Measurements from ENCODE around the gene FAM13A. TPM values are rescaled to one million over a fixed set of nuclear protein-coding genes. Genes with fewer than 3 reads are reported as not detected.
"Not testable (repeated sequence)": the region's sequence is repeated elsewhere in the genome, so short reads cannot be mapped to it uniquely, and the experiment has no call there.

The FAM13A gene
- total and polyA plus RNA-seq, 10 of the 15 experiments (the other 5 are each of a cell fraction or from before 2014, with no cell fraction given): 0.05 to 1.8 (median 0.27) TPM; not detected in 1

DNA sequence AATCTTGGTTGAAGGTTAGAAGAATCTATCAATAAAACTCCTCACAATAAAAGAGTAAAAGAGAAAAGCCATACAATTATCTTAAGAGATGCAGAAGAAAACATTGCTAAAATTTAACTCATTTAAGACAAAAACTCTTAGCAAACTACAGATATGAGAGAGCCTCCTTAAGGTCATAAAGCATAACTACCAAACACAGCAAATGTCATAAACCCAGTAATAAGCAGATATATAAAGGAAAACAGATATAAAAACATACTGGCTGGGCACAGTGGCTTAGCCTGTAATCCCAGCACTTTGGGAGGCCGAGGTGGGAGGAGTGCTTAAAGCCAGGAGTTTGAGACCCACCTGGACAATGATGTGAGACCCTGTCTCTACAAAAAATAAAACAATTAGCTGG lies 165.3 kb downstream of the FAM13A start (continued):
- TF ChIP-seq ZBTB33 (IDR thresholded peaks at IDR 0.05): no peak
- TF ChIP-seq POLR2AphosphoS2 (IDR thresholded peaks at IDR 0.05; ENCODE audit: low read depth, low read length): no peak
- TF ChIP-seq ZNF217 (IDR thresholded peaks at IDR 0.05): no peak
- TF ChIP-seq, protein P1, sequence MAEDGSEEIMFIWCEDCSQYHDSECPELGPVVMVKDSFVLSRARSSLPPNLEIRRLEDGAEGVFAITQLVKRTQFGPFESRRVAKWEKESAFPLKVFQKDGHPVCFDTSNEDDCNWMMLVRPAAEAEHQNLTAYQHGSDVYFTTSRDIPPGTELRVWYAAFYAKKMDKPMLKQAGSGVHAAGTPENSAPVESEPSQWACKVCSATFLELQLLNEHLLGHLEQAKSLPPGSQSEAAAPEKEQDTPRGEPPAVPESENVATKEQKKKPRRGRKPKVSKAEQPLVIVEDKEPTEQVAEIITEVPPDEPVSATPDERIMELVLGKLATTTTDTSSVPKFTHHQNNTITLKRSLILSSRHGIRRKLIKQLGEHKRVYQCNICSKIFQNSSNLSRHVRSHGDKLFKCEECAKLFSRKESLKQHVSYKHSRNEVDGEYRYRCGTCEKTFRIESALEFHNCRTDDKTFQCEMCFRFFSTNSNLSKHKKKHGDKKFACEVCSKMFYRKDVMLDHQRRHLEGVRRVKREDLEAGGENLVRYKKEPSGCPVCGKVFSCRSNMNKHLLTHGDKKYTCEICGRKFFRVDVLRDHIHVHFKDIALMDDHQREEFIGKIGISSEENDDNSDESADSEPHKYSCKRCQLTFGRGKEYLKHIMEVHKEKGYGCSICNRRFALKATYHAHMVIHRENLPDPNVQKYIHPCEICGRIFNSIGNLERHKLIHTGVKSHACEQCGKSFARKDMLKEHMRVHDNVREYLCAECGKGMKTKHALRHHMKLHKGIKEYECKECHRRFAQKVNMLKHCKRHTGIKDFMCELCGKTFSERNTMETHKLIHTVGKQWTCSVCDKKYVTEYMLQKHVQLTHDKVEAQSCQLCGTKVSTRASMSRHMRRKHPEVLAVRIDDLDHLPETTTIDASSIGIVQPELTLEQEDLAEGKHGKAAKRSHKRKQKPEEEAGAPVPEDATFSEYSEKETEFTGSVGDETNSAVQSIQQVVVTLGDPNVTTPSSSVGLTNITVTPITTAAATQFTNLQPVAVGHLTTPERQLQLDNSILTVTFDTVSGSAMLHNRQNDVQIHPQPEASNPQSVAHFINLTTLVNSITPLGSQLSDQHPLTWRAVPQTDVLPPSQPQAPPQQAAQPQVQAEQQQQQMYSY (CRISPR knock-in tag; IDR thresholded peaks at IDR 0.05): no peak

- H3K9ac ChIP-seq (ENCODE audit: control insufficient read depth, insufficient read depth, low read length); H3K4me3 ChIP-seq; CTCF ChIA-PET; DNase-seq (ENCODE audit: low read depth, low spot score); H3K4me2 ChIP-seq (ENCODE audit: control insufficient read depth, insufficient read depth); BruUV-seq (replicated peaks); H2AFZ ChIP-seq (ENCODE audit: control insufficient read depth, low read depth, low read length); FAIRE-seq; POLR2A ChIA-PET; H3K36me3 ChIP-seq (ENCODE audit: control insufficient read depth in 2 of 2, insufficient read depth in 2 of 2, low read length in 1 of 2); H3K4me1 ChIP-seq (ENCODE audit: control insufficient read depth, insufficient read depth, low read length); H4K20me1 ChIP-seq (ENCODE audit: control insufficient read depth, insufficient read depth); H3K79me2 ChIP-seq (ENCODE audit: control insufficient read depth, insufficient read depth, low read length); H3K27ac ChIP-seq (ENCODE audit: control insufficient read depth, insufficient read depth); in situ Hi-C loops (cut with MboI); H3K27me3 ChIP-seq (replicated peaks in 1 of 2; ENCODE audit: control insufficient read depth in 2 of 2, insufficient read depth in 2 of 2, low read length in 1 of 2); ATAC-seq; H3K9me3 ChIP-seq (replicated peaks; ENCODE audit: control insufficient read depth, insufficient read depth, low read length); intact Hi-C loops (cut with micrococcal nuclease; ENCODE audit: unreplicated experiment): not testable (repeated sequence)
- WGBS (ENCODE audit: insufficient coverage, insufficient replicate concordance, low lambda C conversion rate, missing lambda C conversion rate): 30% methylated on average over 3 of the region's 3 CpGs
- ChIA-PET RAD21 (ENCODE audit: unreplicated experiment) (interaction anchor here (1.2 kb wide), 1 partner anchor 68 kb away, joined by 3 read pairs; no protein-coding TSS in a partner anchor), SMC1A (ENCODE audit: uncharacterized antibody, unreplicated experiment) (interaction anchor here (0.8 to 0.9 kb wide), 2 partner anchors 28 to 74 kb away, joined by 3 read pairs; no protein-coding TSS in a partner anchor)
Measured at GRCh38 chr4:88887409-88887808, 169.6 kb downstream of the FAM13A start.

Data from GM12878 (cell line).